SK-N-SH (cell line): ENCODE data around the gene PSIP1. TPM values are rescaled to one million over a fixed set of nuclear protein-coding genes. Genes with fewer than 3 reads are reported as not detected.

Experiments
- CTCF ChIA-PET: fragments of 300-600, 350-600 bp; formaldehyde crosslinking; extraction: SDS; loops from one replicate; lab custom pipeline; 2021; lab: Yijun Ruan, JAX
- POLR2A ChIA-PET: fragments of 350-600 bp; sonication (Branson Sonifier 250); formaldehyde crosslinking; extraction: SDS; loops from one replicate; lab custom pipeline; 2020; ENCODE audit warnings: antibody characterized with exemption, inconsistent platforms; lab: Yijun Ruan, JAX
- DNase-seq: peaks from one replicate; pipeline ENCODE4 v3.0.0; 2012
- H2AFZ ChIP-seq: fragments of 200-600 bp; sonication (generic); 2 replicates; pipeline ENCODE4 v1.8.1; 2016; ENCODE audit warnings: antibody characterized with exemption, mild to moderate bottlenecking, low read depth
- H3F3A ChIP-seq: fragments of 200-600 bp; sonication (generic); replicated peaks from 2 replicates; pipeline ENCODE3; 2016; ENCODE audit warnings: antibody characterized with exemption, mild to moderate bottlenecking; ENCODE audit not compliant: insufficient read depth
- H3K27ac ChIP-seq, 2 experiments: fragments of 200-500 bp in 1 of 2; fragments of 200-600 bp in 1 of 2; sonication (Bioruptor generic) in 1 of 2; sonication (generic), shearing (Covaris generic) in 1 of 2; 2 replicates each; pipeline versions ENCODE4 v1.5.1 to v1.6.1; 2014 to 2016; ENCODE audit warnings: low read depth in 2 of 2, inconsistent platforms in 1 of 2, low read length in 1 of 2, mild to moderate bottlenecking in 1 of 2, mixed read lengths in 1 of 2
- H3K27me3 ChIP-seq: fragments of 200-600 bp; sonication (generic), shearing (Covaris generic); 2 replicates; pipeline ENCODE4 v1.6.1; 2016; ENCODE audit warnings: mixed run types; ENCODE audit not compliant: insufficient read depth
- H3K36me3 ChIP-seq, 2 experiments: fragments of 200-500 bp in 1 of 2; fragments of 200-600 bp in 1 of 2; sonication (Bioruptor generic) in 1 of 2; sonication (generic) in 1 of 2; replicated peaks in 1 of 2; 2 replicates each; pipeline versions ENCODE3 to v1.5.1; 2014 to 2016; ENCODE audit warnings: low read length in 1 of 2, mild to moderate bottlenecking in 1 of 2; ENCODE audit not compliant: insufficient read depth in 2 of 2, control insufficient read depth in 1 of 2
- H3K4me1 ChIP-seq, 2 experiments: fragments of 200-500 bp in 1 of 2; fragments of 200-600 bp in 1 of 2; sonication (Bioruptor generic) in 1 of 2; sonication (generic), shearing (Covaris generic) in 1 of 2; 2 replicates each; pipeline versions ENCODE4 v1.5.1 to v1.6.1; 2014 to 2016; ENCODE audit warnings: low read depth in 1 of 2, low read length in 1 of 2, mixed run types in 1 of 2; ENCODE audit not compliant: insufficient read depth in 2 of 2, control insufficient read depth in 1 of 2
- H3K4me2 ChIP-seq: fragments of 200-600 bp; sonication (generic), shearing (Covaris generic); 2 replicates; pipeline ENCODE4 v1.6.1; 2017; ENCODE audit warnings: mixed run types
- H3K4me3 ChIP-seq, 2 experiments: fragments of 200-500 bp in 1 of 2; fragments of 200-600 bp in 1 of 2; sonication (Bioruptor generic) in 1 of 2; sonication (generic), shearing (Covaris generic) in 1 of 2; 2 replicates each; pipeline versions ENCODE4 v1.5.1 to v1.8.1; 2014 to 2016; ENCODE audit warnings: low read depth in 2 of 2, inconsistent platforms in 1 of 2, low read length in 1 of 2, mild to moderate bottlenecking in 1 of 2, mixed read lengths in 1 of 2, moderate library complexity in 1 of 2
- H3K79me2 ChIP-seq: fragments of 200-600 bp; sonication (generic); 2 replicates; pipeline ENCODE4 v1.8.1; 2017; ENCODE audit warnings: mild to moderate bottlenecking; ENCODE audit not compliant: insufficient read depth
- H3K9ac ChIP-seq: fragments of 200-600 bp; sonication (generic); 2 replicates; pipeline ENCODE4 v1.6.1; 2017; ENCODE audit warnings: mixed run types
- H3K9me2 ChIP-seq: fragments of 200-600 bp; sonication (generic); 2 replicates; pipeline ENCODE4 v1.6.1; 2017; ENCODE audit warnings: mixed run types
- H3K9me3 ChIP-seq: fragments of 200-600 bp; sonication (generic); 2 replicates; pipeline ENCODE4 v1.6.1; 2017; ENCODE audit warnings: mixed run types, mild to moderate bottlenecking, moderate library complexity
- H4K20me1 ChIP-seq: fragments of 200-600 bp; sonication (generic); 2 replicates; pipeline ENCODE4 v1.6.1; 2017; ENCODE audit warnings: mild to moderate bottlenecking, mixed run types; ENCODE audit not compliant: insufficient read depth
- CHD2 ChIP-seq: fragments of 150-350 bp; IDR thresholded peaks from 2 replicates; pipeline ENCODE4 v1.6.1; 2018; ENCODE audit warnings: low read length; ENCODE audit not compliant: partially characterized antibody
- ELF1 ChIP-seq: IDR thresholded peaks from 2 replicates; pipeline ENCODE4 v1.4.0; 2012
- EZH2phosphoT487 ChIP-seq: fragments of 200-600 bp; sonication (generic); IDR thresholded peaks from 2 replicates; pipeline ENCODE4 v1.6.1; 2017; ENCODE audit warnings: low read depth, mixed run types, mild to moderate bottlenecking, antibody characterized with exemption, moderate library complexity, borderline replicate concordance
- JUND ChIP-seq: IDR thresholded peaks from 2 replicates; pipeline ENCODE4 v1.4.0; 2012
- MEF2A ChIP-seq: IDR thresholded peaks from 2 replicates; pipeline ENCODE4 v1.4.0; 2012; ENCODE audit warnings: low read depth, borderline replicate concordance
- POLR2AphosphoS5 ChIP-seq: IDR thresholded peaks from 2 replicates; pipeline ENCODE4 v1.6.1; 2012; ENCODE audit warnings: low read depth, low read length
- RCOR1 ChIP-seq: fragments of 150-350 bp; IDR thresholded peaks from 2 replicates; pipeline ENCODE4 v1.6.1; 2017; ENCODE audit warnings: antibody characterized with exemption, low read length
- RXRA ChIP-seq: IDR thresholded peaks from 2 replicates; pipeline ENCODE4 v1.4.0; 2012; ENCODE audit warnings: low read depth, mild to moderate bottlenecking, borderline replicate concordance
- SIN3A ChIP-seq: IDR thresholded peaks from 2 replicates; pipeline ENCODE4 v1.6.1; 2012; ENCODE audit warnings: low read depth, mild to moderate bottlenecking, low read length, moderate library complexity, borderline replicate concordance
- TAF1 ChIP-seq: IDR thresholded peaks from 2 replicates; pipeline ENCODE4 v1.6.1; 2012; ENCODE audit warnings: low read depth, mild to moderate bottlenecking, low read length, moderate library complexity, borderline replicate concordance
- TCF12 ChIP-seq: IDR thresholded peaks from 2 replicates; pipeline ENCODE4 v1.4.0; 2012
- TEAD4 ChIP-seq: IDR thresholded peaks from 2 replicates; pipeline ENCODE4 v1.4.0; 2012; ENCODE audit warnings: mild to moderate bottlenecking, borderline replicate concordance; ENCODE audit not compliant: insufficient read depth
- USF1 ChIP-seq: IDR thresholded peaks from 2 replicates; pipeline ENCODE4 v1.4.0; 2012; ENCODE audit warnings: low read depth, borderline replicate concordance
- YY1 ChIP-seq: IDR thresholded peaks from 2 replicates; pipeline ENCODE4 v1.4.0; 2012; ENCODE audit warnings: low read depth, mild to moderate bottlenecking
- WGBS: methylation state at CpG from one replicate; pipeline ENCODE4 v1.1.6; 2017; ENCODE audit warnings: low lambda C conversion rate; 5-methylcytosine and 5-hydroxymethylcytosine counted together
- polyA plus RNA-seq, 3 experiments: library from polyadenylated mRNA; depleted of rRNA; stranded (reverse); fragments of >200 nt; gene quantifications; 2 replicates each; pipeline ENCODE4 v1.2.3, GENCODE V29; 2012

PSIP1 gene
- polyA plus RNA-seq, 1 of the 3 experiments (the other 2 are of a cell fraction): 21.0 TPM

DNA sequence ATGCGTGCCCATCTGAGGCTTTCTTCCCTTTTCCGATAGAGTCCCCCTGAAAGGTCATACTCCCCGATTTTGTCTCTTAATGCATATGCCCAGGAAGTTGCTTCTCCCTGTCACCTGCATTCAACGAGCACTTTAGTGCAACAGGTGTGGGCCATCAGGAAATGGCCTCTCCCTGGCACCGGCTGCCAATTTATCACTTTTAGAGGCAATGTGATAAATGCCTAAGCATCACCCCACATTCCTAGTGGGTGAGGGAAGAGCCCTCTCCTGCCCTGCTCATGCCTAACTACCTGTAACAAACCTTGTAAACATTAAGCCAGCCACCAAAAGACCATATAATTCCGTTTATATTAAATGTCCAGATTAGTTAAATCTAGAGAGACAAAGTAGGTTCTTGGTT, 89.2 kb downstream of the PSIP1 start:
- H3K27ac ChIP-seq: peak overlapping the region in 1 of 2 experiments; percentile 96; a peak in 2 of 4 replicates
- H3K4me2 ChIP-seq: peak overlapping the region; percentile 85; the same call in 1 of the 2 replicates
- POLR2A ChIA-PET: interaction anchor here (0.5 to 1.9 kb wide), 3 partner anchors 114 to 1447 kb away, joined by 3 to 7 read pairs (median 4); partner anchors contain the start of genes CCDC171 and TTC39B

GRCh38 chr9:15420796-15421195, 90.0 kb downstream of the PSIP1 start:
- Histone ChIP-seq H3K27ac (no peak overlapping the region), H3K4me1 (peaks cover 0 to 6% of the 10 kb centered on the region in 2 experiments; a peak in 2 of 4 replicates), H4K20me1 (no peaks in the 10 kb centered on the region; the same call in 1 of the 2 replicates), H3K4me3 (no peak overlapping the region), H3K27me3 (no peaks in the 10 kb centered on the region), H2AFZ (no peak overlapping the region), H3K9ac (no peak overlapping the region), H3K4me2 (no peak overlapping the region), H3K9me2 (no peaks in the 10 kb centered on the region), H3K36me3 (peaks cover 7 to 13% of the 10 kb centered on the region in 2 experiments), H3K9me3 (no peaks in the 10 kb centered on the region), H3F3A (no peaks in the 10 kb centered on the region), H3K79me2 (peaks cover 31% of the 10 kb centered on the region)
- ChIA-PET CTCF (no interaction called here), POLR2A (no interaction called here)
- 89% methylated on average over 5 of the region's 5 CpGs for WGBS
- TF ChIP-seq TCF12 (no peak), RCOR1 (no peak), CHD2 (no peak), MEF2A (no peak), SIN3A (no peak), RXRA (no peak), JUND (no peak), EZH2phosphoT487 (no peak), POLR2AphosphoS5 (no peak), YY1 (no peak), TEAD4 (no peak), TAF1 (no peak), ELF1 (no peak), USF1 (no peak)
- TF ChIP-seq, all 33 proteins: peak for 0
- no peak for DNase-seq

More for the DNA sequence above, 89.2 kb downstream of the PSIP1 start:
- H3K27me3 ChIP-seq: no peaks in the 10 kb centered on the region
- no peaks in the 10 kb centered on the region; the same call in 1 of the 2 replicates for H4K20me1 ChIP-seq
- peaks cover 39% of the 10 kb centered on the region for H3K79me2 ChIP-seq
- H3F3A ChIP-seq: no peaks in the 10 kb centered on the region
- no peak overlapping the region for H3K9ac ChIP-seq
- peak overlapping the region; percentile 91; the same call in 1 of the 2 replicates for H2AFZ ChIP-seq
- H3K4me3 ChIP-seq: no peak overlapping the region
- DNase-seq: no peak
- CTCF ChIA-PET: interaction anchor here (0.6 to 2.2 kb wide), 4 partner anchors 22 to 209 kb away, joined by 3 to 9 read pairs (median 5); partner anchors contain the start of gene TTC39B
- H3K9me3 ChIP-seq: no peaks in the 10 kb centered on the region
- H3K4me1 ChIP-seq: peaks cover 0 to 9% of the 10 kb centered on the region in 2 experiments; a peak in 2 of 4 replicates
- WGBS: 97% methylated on average over 6 of the region's 6 CpGs
- no peaks in the 10 kb centered on the region for H3K9me2 ChIP-seq
- TF ChIP-seq YY1 (no peak), EZH2phosphoT487 (no peak), TCF12 (no peak), SIN3A (no peak), MEF2A (no peak)
- peaks cover 13 to 20% of the 10 kb centered on the region in 2 experiments for H3K36me3 ChIP-seq
